ENCODE results near the gene IPO5. TPM values are rescaled to one million over a fixed set of nuclear protein-coding genes. Genes with fewer than 3 reads are reported as not detected.
A peak's percentile ranks its signal among the peaks of the same experiment; 100 is the strongest.

Gene IPO5
- polyA plus RNA-seq, 1 donor (not counting 4 experiments of a cell fraction or from before 2014, with no cell fraction given): 130 TPM

DNA sequence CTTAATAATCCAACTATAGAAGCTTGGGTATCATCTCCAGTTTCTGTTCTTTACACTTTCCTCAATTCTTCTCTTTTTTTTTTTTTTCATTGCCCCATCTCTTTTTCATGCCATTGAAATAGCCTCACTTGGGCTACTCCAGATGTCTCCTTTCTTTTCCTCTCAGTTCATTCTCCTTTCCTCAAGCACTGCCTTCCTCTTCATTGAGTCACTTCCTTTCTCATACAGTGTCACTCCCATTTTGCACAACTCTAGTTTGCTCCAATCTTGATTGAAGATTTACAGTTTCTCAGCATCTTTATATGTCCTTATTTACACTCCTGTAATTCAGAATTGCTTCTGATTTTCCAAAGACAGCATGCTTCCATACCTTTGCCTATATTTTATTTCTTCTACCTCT lies 61.3 kb downstream of the IPO5 start:
- Histone ChIP-seq H3K36me3 (ENCODE audit: control insufficient read depth in 2 of 2, extremely low read depth in 1 of 2, insufficient read depth in 2 of 2, low read length in 2 of 2) (peaks cover 18 to 34% of the 10 kb centered on the region in 2 experiments), H3K4me2 (ENCODE audit: control insufficient read depth, extremely low read depth, insufficient read depth, low read depth, low read length) (no peak overlapping the region)
- no peak for TF ChIP-seq EZH2 (IDR thresholded peaks at IDR 0.05; ENCODE audit: low read length)
- TF ChIP-seq, protein P1, sequence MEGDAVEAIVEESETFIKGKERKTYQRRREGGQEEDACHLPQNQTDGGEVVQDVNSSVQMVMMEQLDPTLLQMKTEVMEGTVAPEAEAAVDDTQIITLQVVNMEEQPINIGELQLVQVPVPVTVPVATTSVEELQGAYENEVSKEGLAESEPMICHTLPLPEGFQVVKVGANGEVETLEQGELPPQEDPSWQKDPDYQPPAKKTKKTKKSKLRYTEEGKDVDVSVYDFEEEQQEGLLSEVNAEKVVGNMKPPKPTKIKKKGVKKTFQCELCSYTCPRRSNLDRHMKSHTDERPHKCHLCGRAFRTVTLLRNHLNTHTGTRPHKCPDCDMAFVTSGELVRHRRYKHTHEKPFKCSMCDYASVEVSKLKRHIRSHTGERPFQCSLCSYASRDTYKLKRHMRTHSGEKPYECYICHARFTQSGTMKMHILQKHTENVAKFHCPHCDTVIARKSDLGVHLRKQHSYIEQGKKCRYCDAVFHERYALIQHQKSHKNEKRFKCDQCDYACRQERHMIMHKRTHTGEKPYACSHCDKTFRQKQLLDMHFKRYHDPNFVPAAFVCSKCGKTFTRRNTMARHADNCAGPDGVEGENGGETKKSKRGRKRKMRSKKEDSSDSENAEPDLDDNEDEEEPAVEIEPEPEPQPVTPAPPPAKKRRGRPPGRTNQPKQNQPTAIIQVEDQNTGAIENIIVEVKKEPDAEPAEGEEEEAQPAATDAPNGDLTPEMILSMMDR (optimal IDR thresholded peaks at IDR 0.05 in 1 of 3, IDR thresholded peaks at IDR 0.05 in 1 of 3, conservative IDR thresholded peaks at IDR 0.05 in 1 of 3; ENCODE audit: extremely low read depth in 1 of 3, insufficient read depth in 2 of 3, low read length in 3 of 3): no peak

DNA sequence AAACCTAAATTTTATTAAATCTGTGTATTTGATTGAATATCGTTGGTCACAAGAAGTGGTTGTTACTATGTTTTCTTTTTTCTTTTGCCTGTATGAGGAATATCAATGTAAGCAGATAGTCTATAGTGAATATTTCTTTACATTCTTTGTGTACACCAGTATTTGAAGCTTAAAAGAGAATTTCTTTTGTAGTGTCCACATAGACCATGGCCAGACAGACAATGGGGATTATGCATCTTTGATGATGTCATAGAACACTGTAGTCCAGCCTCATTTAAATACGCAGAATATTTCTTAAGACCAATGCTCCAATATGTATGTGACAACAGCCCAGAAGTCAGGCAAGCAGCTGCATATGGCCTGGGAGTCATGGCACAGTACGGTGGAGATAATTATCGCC lies 64.8 kb downstream of the IPO5 start:
- Histone ChIP-seq H3K79me2 (ENCODE audit: control insufficient read depth, insufficient read depth, low read length) (no peaks in the 10 kb centered on the region), H2AFZ (ENCODE audit: control insufficient read depth, low read length) (no peak overlapping the region), H3K4me1 (ENCODE audit: control insufficient read depth, extremely low read depth, insufficient read depth, low read length) (peaks cover 10% of the 10 kb centered on the region), H3K9me1 (ENCODE audit: control insufficient read depth, extremely low read depth, insufficient read depth, low read length) (no peaks in the 10 kb centered on the region), H3K36me3 (ENCODE audit: control insufficient read depth in 2 of 2, extremely low read depth in 1 of 2, insufficient read depth in 2 of 2, low read length in 2 of 2) (peaks cover 16 to 35% of the 10 kb centered on the region in 2 experiments), H4K20me1 (ENCODE audit: control insufficient read depth, extremely low read depth, insufficient read depth, low read length) (no peaks in the 10 kb centered on the region), H3K4me2 (ENCODE audit: control insufficient read depth, extremely low read depth, insufficient read depth, low read depth, low read length) (no peak overlapping the region), H3K4me3 (ENCODE audit: control insufficient read depth in 2 of 3, extremely low read depth in 1 of 3, insufficient read depth in 2 of 3, low read depth in 1 of 3, low read length in 3 of 3) (no peak overlapping the region), H3K9ac (ENCODE audit: control insufficient read depth, extremely low read depth, insufficient read depth, low read length) (no peak overlapping the region), H3K9me3 (ENCODE audit: control insufficient read depth, low read depth, low read length) (no peaks in the 10 kb centered on the region), H3K27ac (ENCODE audit: control insufficient read depth, insufficient read depth, low read length) (no peak overlapping the region), H3K27me3 (ENCODE audit: control insufficient read depth, extremely low read depth, insufficient read depth, low read length) (no peaks in the 10 kb centered on the region)
- no peak for TF ChIP-seq EZH2 (IDR thresholded peaks at IDR 0.05; ENCODE audit: low read length)
- TF ChIP-seq, protein P1 (optimal IDR thresholded peaks at IDR 0.05 in 1 of 3, IDR thresholded peaks at IDR 0.05 in 1 of 3, conservative IDR thresholded peaks at IDR 0.05 in 1 of 3; ENCODE audit: extremely low read depth in 1 of 3, insufficient read depth in 2 of 3, low read length in 3 of 3): no peak
- dilution Hi-C loops (cut with MboI; ENCODE audit: extremely low pct_ligation_motif_present, low sequenced_read_pairs): no loop called here
- DNase-seq (ENCODE audit: low read depth, low spot score): no peak
- FAIRE-seq: peak; percentile 9

More for the DNA sequence above, 61.3 kb downstream of the IPO5 start:
- H3K9me3 ChIP-seq (ENCODE audit: control insufficient read depth, low read depth, low read length): no peaks in the 10 kb centered on the region
- no peak overlapping the region for H3K9ac ChIP-seq (ENCODE audit: control insufficient read depth, extremely low read depth, insufficient read depth, low read length)
- DNase-seq (ENCODE audit: low read depth, low spot score): no peak
- H3K4me3 ChIP-seq (ENCODE audit: control insufficient read depth in 2 of 3, extremely low read depth in 1 of 3, insufficient read depth in 2 of 3, low read depth in 1 of 3, low read length in 3 of 3): no peak overlapping the region
- peak; percentile 17 for FAIRE-seq
- no peak overlapping the region for H2AFZ ChIP-seq (ENCODE audit: control insufficient read depth, low read length)
- no peaks in the 10 kb centered on the region for H3K27me3 ChIP-seq (ENCODE audit: control insufficient read depth, extremely low read depth, insufficient read depth, low read length)
- H3K27ac ChIP-seq (ENCODE audit: control insufficient read depth, insufficient read depth, low read length): no peak overlapping the region
- no peaks in the 10 kb centered on the region for H3K79me2 ChIP-seq (ENCODE audit: control insufficient read depth, insufficient read depth, low read length)
- dilution Hi-C loops (cut with MboI; ENCODE audit: extremely low pct_ligation_motif_present, low sequenced_read_pairs): no loop called here
- H3K9me1 ChIP-seq (ENCODE audit: control insufficient read depth, extremely low read depth, insufficient read depth, low read length): no peaks in the 10 kb centered on the region
- no peaks in the 10 kb centered on the region for H4K20me1 ChIP-seq (ENCODE audit: control insufficient read depth, extremely low read depth, insufficient read depth, low read length)
- peaks cover 10% of the 10 kb centered on the region for H3K4me1 ChIP-seq (ENCODE audit: control insufficient read depth, extremely low read depth, insufficient read depth, low read length)

Measured in keratinocyte (primary cell).